T-cell (primary cell): ENCODE data around the gene TNRC6C. TPM values are rescaled to one million over a fixed set of nuclear protein-coding genes. Genes with fewer than 3 reads are reported as not detected.

Experiments used
- ATAC-seq, 4 experiments: fragments of 200-7000 bp in 3 of 4; fragments of 150-1000 bp in 1 of 4; cut with Tn5 transposase; replicated peaks in 1 of 4; 1 replicate in 3 of 4; 2 replicates in 1 of 4; pipeline ENCODE4 v1.10.0; 2021; ENCODE audit warnings: moderate library complexity in 3 of 4, mild to moderate bottlenecking in 2 of 4, moderate number of reproducible peaks in 1 of 4
- CTCF ChIA-PET, 2 donors: fragments of 300-600 bp; sonication (Branson Sonifier 250); formaldehyde crosslinking; loops; one replicate each; lab custom pipeline; 2022; ENCODE audit warnings: antibody characterized with exemption in 2 of 2; lab: Charles Lee
- POLR2A ChIA-PET, 2 donors: fragments of 300-600 bp; sonication (Branson Sonifier 250); formaldehyde crosslinking; loops; one replicate each; lab custom pipeline; 2022; ENCODE audit warnings: antibody characterized with exemption in 2 of 2; lab: Charles Lee
- DNase-seq, 35 experiments: peaks; one replicate each; pipeline versions ENCODE4 v3.0.0 to v3.0.0-alpha.2; 2013 to 2023
- H3K27ac ChIP-seq: one replicate; pipeline ENCODE4 v1.5.1; 2013; ENCODE audit warnings: low read length
- H3K27me3 ChIP-seq, 2 experiments: replicated peaks in 1 of 2; 1 replicate in 1 of 2; 2 replicates in 1 of 2; pipeline versions ENCODE4 v1.6.1 to v1.7.0; 2013; ENCODE audit warnings: low read length in 1 of 2, mixed read lengths in 1 of 2; ENCODE audit not compliant: control insufficient read depth in 2 of 2, insufficient read depth in 2 of 2; ENCODE audit errors: extremely low read depth in 1 of 2
- H3K36me3 ChIP-seq, 2 donors: 1 replicate in 1 of 2; 2 replicates in 1 of 2; pipeline versions ENCODE4 v1.6.1 to v1.7.0; 2013; ENCODE audit warnings: low read length in 1 of 2; ENCODE audit not compliant: control insufficient read depth in 2 of 2, insufficient read depth in 1 of 2; ENCODE audit errors: extremely low read depth in 1 of 2
- H3K4me1 ChIP-seq, 2 experiments: 1 replicate in 1 of 2; 2 replicates in 1 of 2; pipeline versions ENCODE4 v1.6.1 to v1.7.0; 2013; ENCODE audit warnings: low read length in 2 of 2, mixed read lengths in 1 of 2; ENCODE audit not compliant: insufficient read depth in 2 of 2, control insufficient read depth in 1 of 2; ENCODE audit errors: extremely low read depth in 1 of 2
- H3K4me3 ChIP-seq, 2 donors: 1 replicate in 1 of 2; 2 replicates in 1 of 2; pipeline versions ENCODE4 v1.5.1 to v1.7.0; 2013; ENCODE audit warnings: mild to moderate bottlenecking in 2 of 2, low read length in 1 of 2, moderate library complexity in 1 of 2; ENCODE audit not compliant: control insufficient read depth in 1 of 2; ENCODE audit errors: extremely low read depth in 1 of 2
- H3K9me3 ChIP-seq: 2 replicates; pipeline ENCODE4 v1.7.0; 2013
- H3K27ac Mint-ChIP-seq, 2 donors: one replicate each; pipeline ENCODE4 v1.8.0; 2020 to 2021; ENCODE audit warnings: mild to moderate bottlenecking in 2 of 2, mixed read lengths in 2 of 2
- H3K27me3 Mint-ChIP-seq, 2 donors: one replicate each; pipeline ENCODE4 v1.8.0; 2021 to 2022; ENCODE audit warnings: mixed read lengths in 2 of 2
- H3K36me3 Mint-ChIP-seq: one replicate; pipeline ENCODE4 v1.8.0; 2021; ENCODE audit warnings: mixed read lengths
- H3K4me1 Mint-ChIP-seq, 3 donors: one replicate each; pipeline ENCODE4 v1.8.0; 2020 to 2022; ENCODE audit warnings: mixed read lengths in 3 of 3, mild to moderate bottlenecking in 1 of 3
- H3K4me3 Mint-ChIP-seq, 3 donors: one replicate each; pipeline ENCODE4 v1.8.0; 2020 to 2022; ENCODE audit warnings: mild to moderate bottlenecking in 3 of 3, mixed read lengths in 3 of 3, moderate library complexity in 3 of 3
- H3K9me3 Mint-ChIP-seq, 3 donors: one replicate each; pipeline ENCODE4 v1.8.0; 2020 to 2022; ENCODE audit warnings: mixed read lengths in 3 of 3
- WGBS: methylation state at CpG from one replicate; pipeline ENCODE4 v1.1.5; 2013; ENCODE audit warnings: missing lambda C conversion rate; ENCODE audit not compliant: insufficient coverage; 5-methylcytosine and 5-hydroxymethylcytosine counted together
- total RNA-seq, 35 experiments: library from RNA in 6 of 35; stranded (reverse) in 6 of 35; fragments of 120-200 nt in 1 of 35; gene quantifications; one replicate each; pipeline versions ENCODE4 v1.2.1 to v1.2.4 and lab custom pipeline; 2013 to 2026

Gene TNRC6C
- total RNA-seq, 5 donors from 2014 or later (not counting 1 experiment from before 2014, with no cell fraction given): 87.1 to 116 (median 94.3) TPM

- H3K4me1 Mint-ChIP-seq: peaks cover 40 to 56% (median 52%) of the 10 kb centered on the region in 3 donors
- H3K9me3 Mint-ChIP-seq: no peaks in the 10 kb centered on the region
- POLR2A ChIA-PET: no interaction called here
- peak in 1 of 35 experiments; percentile 3 for DNase-seq
- peak overlapping the region in 1 of 2 donors; percentile 11 for H3K27ac Mint-ChIP-seq
- H3K9me3 ChIP-seq: no peaks in the 10 kb centered on the region
- no peak for ATAC-seq
- peaks cover 7% of the 10 kb centered on the region for H3K36me3 Mint-ChIP-seq
- H3K27me3 Mint-ChIP-seq: no peaks in the 10 kb centered on the region
- no peak overlapping the region for H3K4me3 ChIP-seq
- peaks cover 7 to 19% of the 10 kb centered on the region in 2 donors for H3K36me3 ChIP-seq
- peaks cover 6 to 71% of the 10 kb centered on the region in 2 experiments for H3K4me1 ChIP-seq
- WGBS: 84% methylated on average over 14 of the region's 18 CpGs
- no peak overlapping the region for H3K27ac ChIP-seq
- CTCF ChIA-PET: no interaction called here
- H3K27me3 ChIP-seq: no peaks in the 10 kb centered on the region
- H3K4me3 Mint-ChIP-seq: no peak overlapping the region
These were observed 186.5 kb downstream of the TNRC6C start for GRCh38 chr17:78144736-78145641.

- CTCF ChIA-PET: no interaction called here
- peaks cover 4% of the 10 kb centered on the region for H3K36me3 Mint-ChIP-seq
- POLR2A ChIA-PET: no interaction called here
- H3K27me3 Mint-ChIP-seq: no peaks in the 10 kb centered on the region
- no peak overlapping the region for H3K27ac ChIP-seq
- peaks cover 3 to 57% of the 10 kb centered on the region in 2 experiments for H3K4me1 ChIP-seq
- H3K27ac Mint-ChIP-seq: peak overlapping the region in 1 of 2 donors; percentile 58
- H3K4me3 Mint-ChIP-seq: no peak overlapping the region
- ATAC-seq: no peak
- H3K4me3 ChIP-seq: no peak overlapping the region
- no peaks in the 10 kb centered on the region for H3K9me3 Mint-ChIP-seq
- H3K9me3 ChIP-seq: no peaks in the 10 kb centered on the region
- peaks cover 29 to 47% (median 43%) of the 10 kb centered on the region in 3 donors for H3K4me1 Mint-ChIP-seq
- H3K27me3 ChIP-seq: no peaks in the 10 kb centered on the region
- H3K36me3 ChIP-seq: peaks cover 5 to 13% of the 10 kb centered on the region in 2 donors
- no peak for DNase-seq
- WGBS: no CpG with 5 or more reads among the region's 7 CpGs
These were observed 188.0 kb downstream of the TNRC6C start for GRCh38 chr17:78146471-78146869.

GRCh38 chr17:78146881-78147280 is 188.4 kb downstream of the TNRC6C start:
- ChIA-PET CTCF (no interaction called here), POLR2A (no interaction called here)
- no peak overlapping the region for H3K4me3 ChIP-seq
- Mint-ChIP-seq H3K27me3 (no peaks in the 10 kb centered on the region), H3K27ac (peak overlapping the region in 1 of 2 donors; percentile 11), H3K9me3 (no peaks in the 10 kb centered on the region), H3K4me1 (peaks cover 27 to 43% (median 38%) of the 10 kb centered on the region in 3 donors), H3K4me3 (no peak overlapping the region), H3K36me3 (peaks cover 4% of the 10 kb centered on the region)
- ATAC-seq: no peak
- no peaks in the 10 kb centered on the region for H3K27me3 ChIP-seq
- DNase-seq: no peak
- WGBS: 82% methylated on average over 3 of the region's 6 CpGs
- H3K36me3 ChIP-seq: peaks cover 1 to 9% of the 10 kb centered on the region in 2 donors
- H3K4me1 ChIP-seq: peaks cover 3 to 53% of the 10 kb centered on the region in 2 experiments
- peak overlapping the region; percentile 48 for H3K27ac ChIP-seq
- no peaks in the 10 kb centered on the region for H3K9me3 ChIP-seq

GRCh38 chr17:78147315-78147998 is 189.0 kb downstream of the TNRC6C start:
- Histone ChIP-seq H3K36me3 (peaks cover 0 to 3% of the 10 kb centered on the region in 2 donors), H3K4me3 (no peak overlapping the region), H3K27ac (peak overlapping the region; percentile 48), H3K9me3 (no peaks in the 10 kb centered on the region), H3K4me1 (peaks cover 3 to 47% of the 10 kb centered on the region in 2 experiments), H3K27me3 (no peaks in the 10 kb centered on the region)
- H3K4me3 Mint-ChIP-seq: no peak overlapping the region
- peaks cover 3% of the 10 kb centered on the region for H3K36me3 Mint-ChIP-seq
- peaks cover 27 to 37% (median 33%) of the 10 kb centered on the region in 3 donors for H3K4me1 Mint-ChIP-seq
- H3K27ac Mint-ChIP-seq: peak overlapping the region; percentile 11 to 25
- H3K27me3 Mint-ChIP-seq: no peaks in the 10 kb centered on the region
- peak in 2 of 35 experiments; percentile 44 to 48 for DNase-seq
- H3K9me3 Mint-ChIP-seq: no peaks in the 10 kb centered on the region
- CTCF ChIA-PET: no interaction called here
- POLR2A ChIA-PET: no interaction called here
- 67% methylated on average over 2 of the region's 8 CpGs for WGBS
- ATAC-seq: peak in 3 of 4 experiments; percentile 32 to 86 (median 44)

- Mint-ChIP-seq H3K4me1 (peaks cover 23 to 31% (median 24%) of the 10 kb centered on the region in 3 donors), H3K27ac (peak overlapping the region in 1 of 2 donors; percentile 38), H3K9me3 (no peaks in the 10 kb centered on the region), H3K4me3 (no peak overlapping the region), H3K27me3 (no peaks in the 10 kb centered on the region), H3K36me3 (no peaks in the 10 kb centered on the region)
- POLR2A ChIA-PET: no interaction called here
- peaks cover 3 to 40% of the 10 kb centered on the region in 2 experiments for H3K4me1 ChIP-seq
- no peak for DNase-seq
- 80% methylated on average over 14 of the region's 14 CpGs for WGBS
- H3K4me3 ChIP-seq: no peak overlapping the region
- H3K27me3 ChIP-seq: no peaks in the 10 kb centered on the region
- no peaks in the 10 kb centered on the region for H3K36me3 ChIP-seq
- no peaks in the 10 kb centered on the region for H3K9me3 ChIP-seq
- no peak for ATAC-seq
- no peak overlapping the region for H3K27ac ChIP-seq
- CTCF ChIA-PET: interaction anchor here in 1 of 2 donors (0.6 kb wide), 1 partner anchor 209 kb away, joined by 3 read pairs; no protein-coding TSS in a partner anchor
These were observed 189.9 kb downstream of the TNRC6C start for GRCh38 chr17:78148286-78149016.
